Omental fat pad (tissue), 4 donors: Measurements from ENCODE around the gene RTN4. TPM values are rescaled to one million over a fixed set of nuclear protein-coding genes. Genes with fewer than 3 reads are reported as not detected.

Source experiments
- ATAC-seq: fragments of 150-250 bp; one replicate; pipeline ENCODE4 v1.9.1; 2016; ENCODE audit warnings: mild to moderate bottlenecking, moderate library complexity; ENCODE audit not compliant: low FRiP score
- DNase-seq: peaks from one replicate; pipeline ENCODE4 v3.0.0-alpha.2; 2019; ENCODE audit warnings: low spot score
- CTCF ChIP-seq, 3 donors: fragments of 450-650 bp; IDR thresholded peaks; one replicate each; pipeline ENCODE4 v1.5.1; 2016 to 2017; ENCODE audit warnings: antibody characterized with exemption in 3 of 3, mild to moderate bottlenecking in 3 of 3, moderate library complexity in 2 of 3
- total RNA-seq, 4 donors: library from RNA; depleted of rRNA; stranded (reverse); fragments of >200 nt; gene quantifications; one replicate each; pipeline ENCODE4 v1.1.0, GENCODE V29; 2016

The RTN4 gene
- total RNA-seq, 4 donors from 2014 or later, result 308 to 566 (median 400) TPM

- no peak for TF ChIP-seq CTCF (IDR thresholded peaks at IDR 0.05)
- DNase-seq (no peak), ATAC-seq (no peak)
Observed at GRCh38 chr2:55063713-55064323, 13.6 kb upstream of the RTN4 start.

- ATAC-seq (no peak), DNase-seq (no peak)
- TF ChIP-seq CTCF (IDR thresholded peaks at IDR 0.05), result no peak
Observed at GRCh38 chr2:55063226-55063625, 13.0 kb upstream of the RTN4 start.

GRCh38 chr2:55062754-55063153 lies 12.5 kb upstream of the RTN4 start:
- TF ChIP-seq CTCF (IDR thresholded peaks at IDR 0.05), result no peak
- ATAC-seq (no peak), DNase-seq (no peak)

- ATAC-seq, result no peak
- DNase-seq, result no peak
- TF ChIP-seq CTCF (IDR thresholded peaks at IDR 0.05), result no peak
Observed at GRCh38 chr2:55061523-55062344, 11.5 kb upstream of the RTN4 start.

GRCh38 chr2:55059793-55060192 lies 9.5 kb upstream of the RTN4 start:
- no peak for TF ChIP-seq CTCF (IDR thresholded peaks at IDR 0.05)
- ATAC-seq (no peak), DNase-seq (no peak)

GRCh38 chr2:55057474-55057873 lies 7.2 kb upstream of the RTN4 start:
- ATAC-seq (no peak), DNase-seq (no peak)
- no peak for TF ChIP-seq CTCF (IDR thresholded peaks at IDR 0.05)
